T1000 (cell line): ENCODE data around the gene ISLR2.
"Not testable (repeated sequence)": the region's sequence is repeated elsewhere in the genome, so short reads cannot be mapped to it uniquely, and the experiment has no call there.

Experiments used
- DNase-seq: peaks from one replicate; lab custom pipeline; 2025; ENCODE audit warnings: mixed read lengths; lab: John Stamatoyannopoulos, UW

Gene ISLR2

DNA sequence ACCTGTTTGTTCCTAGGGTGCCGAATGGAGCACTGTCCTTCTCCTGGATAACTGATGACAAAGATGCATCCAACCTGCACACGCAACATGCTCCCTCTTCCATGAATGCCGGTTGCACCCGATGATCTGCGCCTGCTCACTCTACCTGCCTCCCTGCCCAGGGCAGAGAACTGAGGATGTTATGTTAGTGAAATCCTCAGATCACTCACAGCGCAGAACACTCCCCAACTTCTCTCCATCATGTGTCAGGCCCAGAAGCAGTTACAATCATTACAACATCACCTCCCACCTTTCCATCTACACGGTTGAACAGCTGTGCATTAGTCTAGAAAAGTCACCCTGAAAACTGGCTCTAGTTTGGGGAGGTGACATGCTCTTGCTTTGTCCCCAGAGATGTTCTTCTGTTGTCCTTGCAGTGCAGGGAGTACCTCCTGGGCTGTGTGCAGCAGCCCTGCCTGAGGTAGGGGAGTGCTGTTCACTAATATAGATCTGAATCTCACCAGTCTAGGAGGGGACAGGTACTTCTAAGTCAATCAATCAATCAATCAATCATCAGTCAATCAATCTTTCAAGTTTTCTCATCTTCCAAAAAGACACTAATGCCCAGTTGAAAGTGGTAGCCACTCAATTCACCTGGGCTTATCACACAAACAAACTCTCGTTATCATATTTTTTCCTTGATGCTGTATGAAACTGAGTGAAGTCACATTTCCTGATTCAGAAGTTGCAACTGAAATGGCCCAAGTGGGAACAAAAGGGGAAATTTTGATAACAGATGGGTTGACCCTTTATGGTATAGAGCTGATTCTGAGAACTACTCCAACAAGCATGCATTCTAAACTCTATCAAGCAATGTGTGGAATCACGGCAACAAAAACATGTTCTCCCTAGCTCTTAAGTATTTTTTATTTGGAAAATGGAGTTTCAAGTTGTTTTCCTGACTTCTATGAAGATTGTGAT, 27.8 kb downstream of the ISLR2 start:
- no peak for DNase-seq

DNA sequence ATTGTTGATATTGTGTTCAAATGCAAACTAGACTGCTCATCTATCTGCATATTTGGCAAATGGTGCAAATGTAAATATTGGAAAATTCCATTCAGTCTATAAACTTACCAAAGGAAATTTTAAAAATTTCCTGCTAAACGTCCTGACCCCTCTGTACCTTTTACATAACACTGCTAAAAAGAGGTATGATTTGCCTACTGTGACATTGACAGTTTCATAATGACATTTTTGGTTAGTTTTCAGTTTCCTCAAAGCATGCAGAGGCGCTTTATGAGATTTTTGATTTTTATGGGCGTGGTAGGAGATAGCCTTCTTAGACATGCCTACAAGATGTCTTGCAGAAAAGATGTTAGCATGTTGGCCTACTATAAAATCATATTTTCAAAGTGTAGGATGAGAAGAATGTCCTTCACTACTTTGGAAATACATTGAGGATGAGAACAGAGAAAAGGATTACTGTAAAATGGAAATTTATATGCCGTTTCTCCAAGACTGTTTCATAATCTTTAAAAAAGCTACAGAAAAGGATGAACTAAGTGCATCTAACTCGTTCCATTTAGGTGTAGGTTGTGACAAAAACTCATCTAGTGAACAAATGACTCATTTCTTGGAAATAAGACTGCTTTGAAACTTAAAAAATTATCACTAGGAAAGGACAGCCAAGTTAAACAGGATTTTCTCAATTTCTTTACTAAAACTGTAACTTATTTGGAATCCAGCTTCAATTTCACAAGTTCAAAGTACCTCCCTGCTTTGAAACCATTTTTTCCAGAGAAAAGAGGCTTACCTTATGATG, 28.7 kb downstream of the ISLR2 start:
- no peak for DNase-seq

DNA sequence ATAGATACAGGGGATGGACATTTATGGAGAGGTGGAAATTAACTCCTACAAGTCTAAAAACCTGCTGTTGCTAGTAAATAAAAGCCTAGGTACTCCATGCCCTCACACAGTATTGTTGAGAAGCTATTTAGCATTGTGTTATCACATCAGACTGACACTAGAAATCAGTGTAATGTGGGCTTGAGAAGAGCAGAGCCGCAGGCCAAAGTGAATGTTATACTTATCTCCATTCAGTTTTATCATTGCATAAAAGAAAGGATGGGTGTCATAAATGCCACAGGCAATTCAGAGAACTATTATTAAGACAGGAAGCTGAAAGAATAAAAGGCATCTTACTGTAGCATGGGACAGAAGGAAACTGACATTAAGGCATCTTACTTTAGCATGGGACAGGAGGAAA, 29.4 kb downstream of the ISLR2 start:
- no peak for DNase-seq

DNA sequence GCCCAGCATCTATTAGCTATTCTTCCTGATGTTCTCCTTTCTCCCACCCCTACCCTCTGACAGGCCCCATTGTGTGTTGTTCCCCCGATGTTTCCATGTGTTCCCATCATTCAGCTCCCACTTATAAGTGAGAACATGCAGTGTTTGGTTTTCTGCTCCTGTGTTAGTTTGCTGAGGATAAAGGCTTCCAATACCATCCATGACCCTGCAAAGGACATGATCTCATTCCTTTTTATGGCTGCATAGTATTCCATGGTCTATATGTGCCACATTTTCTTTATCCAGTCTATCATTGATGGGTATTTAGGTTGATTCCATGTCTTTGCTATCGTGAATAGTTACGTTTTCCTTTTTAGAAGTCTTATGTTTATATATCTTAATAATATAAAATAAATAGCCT, 30.0 kb downstream of the ISLR2 start:
- DNase-seq, result not testable (repeated sequence)

DNA sequence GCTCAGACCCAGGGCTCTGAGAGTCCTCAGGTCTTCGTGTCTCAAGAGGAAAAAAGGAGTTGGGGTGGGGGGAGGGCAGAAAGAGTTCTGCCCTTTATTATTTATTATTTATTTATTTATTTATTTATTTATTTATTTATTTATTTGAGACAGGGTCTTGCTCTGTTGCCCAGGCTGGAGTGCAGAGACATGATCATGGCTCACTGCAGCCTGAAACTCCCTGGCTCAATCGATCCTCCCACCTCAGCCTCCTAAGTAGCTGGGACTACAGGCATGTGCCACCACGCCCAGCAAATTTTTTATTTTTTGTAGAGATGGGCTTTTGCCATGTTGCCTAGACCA, 31.8 kb downstream of the ISLR2 start:
- not testable (repeated sequence) for DNase-seq

DNA sequence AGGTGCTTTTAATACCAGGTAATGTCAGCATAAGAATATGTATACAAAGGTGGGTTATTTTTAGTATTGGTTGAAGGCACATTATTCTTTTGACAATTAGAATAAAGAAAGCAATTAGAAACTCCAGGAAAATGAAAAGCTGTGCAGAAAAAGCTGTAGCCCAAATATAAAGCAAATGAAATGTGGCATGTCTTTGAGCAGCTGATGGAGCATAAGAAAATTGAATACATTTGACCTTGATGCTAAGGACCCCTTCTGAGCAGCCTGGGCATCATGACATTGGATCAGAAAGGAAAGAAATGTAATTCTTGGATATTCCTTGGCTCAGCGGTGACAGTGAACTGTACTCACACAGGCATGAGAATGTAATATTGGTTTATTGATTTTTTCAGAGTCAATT, 35.1 kb downstream of the ISLR2 start:
- DNase-seq, result no peak

DNA sequence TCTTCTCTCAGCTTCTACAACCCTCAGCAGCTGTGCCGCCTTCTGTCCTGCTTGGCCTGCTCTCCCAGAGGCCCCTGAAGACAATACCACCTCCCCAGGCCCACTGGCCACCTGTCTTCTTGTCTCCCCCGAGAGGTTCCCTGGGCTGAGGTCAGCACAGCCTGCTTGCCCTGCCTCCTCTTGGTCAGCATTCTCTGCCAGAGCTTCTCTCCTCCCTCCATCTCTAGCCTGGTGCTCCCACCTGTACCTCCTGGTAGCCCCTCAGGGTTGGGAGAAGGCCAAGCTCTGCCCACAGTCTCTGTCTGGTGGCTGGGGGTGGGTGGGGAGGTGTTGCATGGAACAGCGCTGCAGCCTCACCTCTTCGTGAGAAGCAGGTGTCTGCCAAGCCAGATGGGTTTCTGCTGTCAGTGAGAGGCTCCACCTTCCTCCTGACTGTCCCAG, 37.5 kb downstream of the ISLR2 start:
- no peak for DNase-seq

DNA sequence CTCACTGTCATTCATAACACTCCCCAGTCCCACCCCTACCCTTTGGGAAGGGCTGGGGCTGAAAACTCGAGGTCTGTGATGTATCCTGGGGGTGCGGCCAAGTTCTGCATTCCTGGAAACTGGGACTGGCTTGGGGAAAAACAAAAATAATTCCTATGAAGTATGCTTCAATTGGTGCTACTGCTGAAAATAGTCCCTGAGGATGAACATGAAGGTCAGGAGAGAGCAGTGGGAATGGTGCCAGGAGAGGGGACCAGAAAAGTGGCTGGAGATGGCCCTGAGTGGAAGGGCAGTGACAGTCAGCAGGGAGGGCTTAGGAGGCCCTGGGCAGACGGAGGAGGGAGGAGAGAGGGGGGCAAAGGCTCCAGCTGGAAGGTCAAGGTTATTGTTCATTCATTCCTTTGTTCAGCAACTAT, 38.3 kb downstream of the ISLR2 start:
- no peak for DNase-seq

DNA sequence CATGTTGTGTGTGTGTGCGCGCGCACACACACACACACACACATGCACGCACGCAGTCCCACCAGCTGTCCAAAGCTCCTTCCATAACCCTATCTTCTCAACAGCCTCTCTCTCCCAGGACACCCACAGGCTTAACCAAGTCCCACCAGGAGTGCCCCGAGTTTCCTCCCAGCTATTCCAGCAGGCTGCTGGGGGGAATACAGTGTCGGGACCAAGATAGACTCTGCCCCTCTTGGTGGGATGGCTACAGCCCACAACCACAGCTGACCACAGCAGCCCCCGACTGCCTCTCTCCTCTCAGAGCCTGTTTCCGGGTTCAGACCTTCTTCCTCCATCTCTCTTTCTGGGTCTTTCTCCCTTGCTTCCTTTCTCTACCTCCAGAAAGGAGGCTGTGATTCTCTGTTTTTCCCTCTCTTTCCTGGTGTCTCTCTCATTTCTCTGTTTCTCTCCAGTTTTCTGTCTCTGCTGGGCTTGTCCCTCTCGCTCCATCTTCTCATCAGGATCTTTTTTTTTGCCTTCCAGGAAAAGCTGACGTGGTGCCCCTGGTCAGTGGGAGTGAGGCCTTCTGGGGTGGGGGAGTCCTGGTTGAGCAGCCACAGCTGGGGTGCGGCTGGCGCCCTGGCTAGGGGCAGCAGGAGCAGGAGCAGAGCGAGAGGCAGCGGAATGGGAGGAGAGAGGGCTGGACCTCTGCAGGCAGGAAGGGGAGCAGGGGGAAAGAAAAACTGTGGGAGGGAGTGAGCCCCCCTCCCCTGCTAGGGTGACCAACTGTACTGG, 39.9 kb downstream of the ISLR2 start:
- no peak for DNase-seq

DNA sequence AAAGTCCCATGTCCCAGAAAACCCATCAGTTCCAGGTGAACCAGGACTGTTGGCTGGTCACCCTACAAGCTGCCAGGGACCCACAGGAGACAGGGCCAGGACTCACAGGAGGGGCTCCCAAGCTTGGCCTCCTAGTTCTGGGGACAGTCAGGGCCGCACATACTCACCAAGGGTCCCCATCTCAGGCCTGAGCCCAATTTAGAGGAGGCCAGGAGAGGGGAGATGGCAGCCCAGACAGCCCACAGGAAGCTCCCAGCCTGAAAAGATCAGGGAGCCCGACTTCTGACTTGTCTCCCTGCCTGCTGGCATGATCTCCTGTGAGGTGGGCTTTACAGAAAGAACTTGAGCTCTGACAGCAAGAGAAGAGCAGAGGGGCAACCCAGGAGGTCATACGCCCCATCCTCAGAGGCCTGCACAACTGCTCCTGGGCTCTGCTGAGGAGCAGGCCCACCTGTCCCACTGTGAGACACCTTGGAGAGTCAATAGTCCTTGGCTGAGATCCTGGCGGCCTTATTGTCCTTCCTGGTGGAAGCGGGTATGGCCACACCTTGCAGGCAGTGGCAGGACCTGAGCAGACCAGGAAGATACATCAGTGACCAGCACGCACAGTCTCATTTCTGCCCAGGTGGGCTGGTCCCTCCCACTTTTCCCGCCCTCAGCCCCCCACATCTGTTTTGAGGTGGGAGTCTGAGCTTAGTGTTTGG, 40.6 kb downstream of the ISLR2 start:
- DNase-seq, result no peak

DNA sequence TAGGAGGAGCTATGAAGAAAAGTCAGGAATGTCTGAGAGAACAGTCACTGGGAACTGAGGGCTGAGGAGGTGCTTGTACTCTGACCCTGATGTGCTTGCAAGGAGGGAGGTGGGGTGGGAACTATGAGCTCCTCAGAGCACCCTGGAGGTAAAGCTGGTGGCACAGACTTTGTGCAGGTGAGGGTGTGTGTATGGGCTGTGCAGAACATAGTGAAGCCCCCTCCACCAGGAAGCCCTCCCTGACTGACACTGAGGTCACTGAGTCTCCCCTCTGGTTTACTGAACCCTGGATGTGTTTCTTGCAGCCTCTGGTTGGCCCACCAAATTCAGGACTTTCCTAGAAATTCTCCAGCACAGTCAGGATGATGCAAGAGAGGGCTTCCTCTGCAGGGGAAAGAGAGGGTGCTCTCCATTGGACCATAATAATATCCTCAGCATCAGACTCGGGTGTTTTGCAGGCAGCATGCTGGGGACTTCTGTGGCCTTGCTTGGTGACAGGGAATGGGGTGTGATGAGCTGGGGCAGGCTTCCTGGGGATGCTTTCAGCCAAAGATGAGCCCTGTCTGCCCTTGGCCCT, 41.7 kb downstream of the ISLR2 start:
- DNase-seq, result no peak

DNA sequence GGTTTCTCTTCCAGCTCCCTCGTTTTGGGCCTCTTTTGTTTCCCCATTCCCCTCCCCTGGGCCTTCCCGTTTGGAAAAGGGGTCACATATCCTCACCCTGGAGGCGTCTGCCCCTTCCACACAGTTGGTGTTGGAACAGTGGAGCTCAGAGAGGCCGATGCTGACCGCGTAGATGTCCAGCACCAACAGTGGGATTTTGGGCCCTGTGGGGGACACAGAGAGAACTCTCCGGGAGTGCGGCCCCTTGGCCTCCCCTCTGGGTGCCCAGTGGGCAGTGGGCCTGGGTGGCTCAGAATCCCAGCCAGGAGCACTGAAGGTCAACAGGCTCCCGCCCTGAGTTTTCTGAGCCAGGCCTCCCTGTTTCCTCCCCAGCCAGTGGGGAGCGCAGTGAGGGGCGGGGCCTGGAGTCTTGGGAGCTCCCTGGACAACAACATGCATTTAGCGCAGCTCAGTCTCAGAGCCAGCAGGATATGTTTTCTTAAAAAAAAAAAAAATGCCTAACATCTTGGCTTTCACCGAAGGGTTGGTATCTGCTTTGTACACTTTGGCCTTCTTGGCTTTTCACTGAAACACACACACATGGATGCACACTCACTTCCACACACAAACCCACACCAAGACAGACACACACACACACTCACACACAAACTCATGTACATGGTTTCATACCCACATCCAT, 42.5 kb downstream of the ISLR2 start:
- no peak for DNase-seq

DNA sequence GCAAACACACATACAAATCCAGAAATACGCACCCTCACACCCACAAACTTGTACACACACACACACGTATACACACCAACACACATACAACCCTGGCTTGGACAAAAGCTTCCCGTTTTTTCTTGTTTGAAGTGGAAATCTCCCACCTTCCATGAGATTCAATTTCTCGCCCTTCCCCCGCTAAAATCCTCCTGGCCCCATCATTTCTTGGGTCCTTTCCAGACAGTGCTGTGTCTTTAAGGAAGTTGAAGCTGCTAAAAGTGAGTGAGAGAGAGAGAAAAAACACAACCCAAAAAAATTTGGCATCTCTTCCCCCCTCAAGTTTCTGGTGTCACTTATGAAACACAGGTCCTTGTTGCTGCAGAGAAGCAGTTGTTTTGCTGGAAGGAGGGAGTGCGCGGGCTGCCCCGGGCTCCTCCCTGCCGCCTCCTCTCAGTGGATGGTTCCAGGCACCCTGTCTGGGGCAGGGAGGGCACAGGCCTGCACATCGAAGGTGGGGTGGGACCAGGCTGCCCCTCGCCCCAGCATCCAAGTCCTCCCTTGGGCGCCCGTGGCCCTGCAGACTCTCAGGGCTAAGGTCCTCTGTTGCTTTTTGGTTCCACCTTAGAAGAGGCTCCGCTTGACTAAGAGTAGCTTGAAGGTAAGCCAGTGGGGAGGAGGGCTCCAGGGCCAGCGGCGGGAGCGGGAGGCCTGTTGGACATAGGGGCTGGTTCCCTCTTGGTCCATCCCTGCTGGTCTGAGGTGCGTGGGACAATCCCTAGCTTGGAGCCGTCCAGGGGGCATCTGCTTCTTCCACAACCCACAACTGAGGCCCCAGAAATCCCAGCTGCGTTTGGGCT, 43.2 kb downstream of the ISLR2 start, which contains the start of gene ISLR:
Gene ISLR (plus strand): TSS at position 331 of the 839 bp plus-strand sequence. CDS start 1,149 bp downstream, outside the sequence.
- DNase-seq, result no peak

DNA sequence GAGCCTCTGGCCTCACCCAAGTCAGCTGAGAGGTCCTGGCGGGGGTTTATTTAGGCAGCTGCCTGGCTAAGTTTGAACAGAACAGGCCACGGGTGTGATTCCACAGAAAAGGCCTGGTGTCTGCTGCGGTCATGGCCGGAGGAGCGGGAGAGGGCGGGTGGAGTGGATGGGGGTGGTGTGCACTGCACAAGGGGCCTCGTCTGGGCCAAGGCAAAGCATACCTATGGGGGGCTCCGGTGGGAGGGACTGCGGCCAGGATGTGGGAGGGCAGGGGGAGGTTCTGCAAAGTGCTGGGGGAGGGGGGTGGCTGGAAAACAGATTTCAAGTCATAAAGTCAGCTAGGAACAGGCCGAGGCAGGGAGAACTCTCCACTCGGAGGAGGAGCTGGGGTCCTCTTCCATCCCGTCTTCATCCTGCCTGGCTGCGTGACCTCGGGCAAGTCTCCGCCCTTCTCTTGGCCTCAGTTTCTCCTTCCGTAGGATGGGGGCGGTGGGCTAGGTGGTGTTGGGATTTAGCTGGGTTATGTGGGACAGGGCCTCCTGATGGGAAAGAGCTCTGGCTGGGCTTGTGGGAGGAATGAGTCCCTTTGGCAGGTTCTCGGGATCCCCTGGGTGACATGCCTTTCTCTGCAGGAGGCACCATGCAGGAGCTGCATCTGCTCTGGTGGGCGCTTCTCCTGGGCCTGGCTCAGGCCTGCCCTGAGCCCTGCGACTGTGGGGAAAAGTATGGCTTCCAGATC, 44.0 kb downstream of the ISLR2 start:
- no peak for DNase-seq

DNA sequence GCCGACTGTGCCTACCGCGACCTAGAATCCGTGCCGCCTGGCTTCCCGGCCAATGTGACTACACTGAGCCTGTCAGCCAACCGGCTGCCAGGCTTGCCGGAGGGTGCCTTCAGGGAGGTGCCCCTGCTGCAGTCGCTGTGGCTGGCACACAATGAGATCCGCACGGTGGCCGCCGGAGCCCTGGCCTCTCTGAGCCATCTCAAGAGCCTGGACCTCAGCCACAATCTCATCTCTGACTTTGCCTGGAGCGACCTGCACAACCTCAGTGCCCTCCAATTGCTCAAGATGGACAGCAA, 44.5 kb downstream of the ISLR2 start:
- no peak for DNase-seq

DNA sequence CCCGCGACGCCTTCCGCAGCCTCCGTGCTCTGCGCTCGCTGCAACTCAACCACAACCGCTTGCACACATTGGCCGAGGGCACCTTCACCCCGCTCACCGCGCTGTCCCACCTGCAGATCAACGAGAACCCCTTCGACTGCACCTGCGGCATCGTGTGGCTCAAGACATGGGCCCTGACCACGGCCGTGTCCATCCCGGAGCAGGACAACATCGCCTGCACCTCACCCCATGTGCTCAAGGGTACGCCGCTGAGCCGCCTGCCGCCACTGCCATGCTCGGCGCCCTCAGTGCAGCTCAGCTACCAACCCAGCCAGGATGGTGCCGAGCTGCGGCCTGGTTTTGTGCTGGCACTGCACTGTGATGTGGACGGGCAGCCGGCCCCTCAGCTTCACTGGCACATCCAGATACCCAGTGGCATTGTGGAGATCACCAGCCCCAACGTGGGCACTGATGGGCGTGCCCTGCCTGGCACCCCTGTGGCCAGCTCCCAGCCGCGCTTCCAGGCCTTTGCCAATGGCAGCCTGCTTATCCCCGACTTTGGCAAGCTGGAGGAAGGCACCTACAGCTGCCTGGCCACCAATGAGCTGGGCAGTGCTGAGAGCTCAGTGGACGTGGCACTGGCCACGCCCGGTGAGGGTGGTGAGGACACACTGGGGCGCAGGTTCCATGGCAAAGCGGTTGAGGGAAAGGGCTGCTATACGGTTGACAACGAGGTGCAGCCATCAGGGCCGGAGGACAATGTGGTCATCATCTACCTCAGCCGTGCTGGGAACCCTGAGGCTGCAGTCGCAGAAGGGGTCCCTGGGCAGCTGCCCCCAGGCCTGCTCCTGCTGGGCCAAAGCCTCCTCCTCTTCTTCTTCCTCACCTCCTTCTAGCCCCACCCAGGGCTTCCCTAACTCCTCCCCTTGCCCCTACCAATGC, 45.1 kb downstream of the ISLR2 start:
- DNase-seq, result no peak

DNA sequence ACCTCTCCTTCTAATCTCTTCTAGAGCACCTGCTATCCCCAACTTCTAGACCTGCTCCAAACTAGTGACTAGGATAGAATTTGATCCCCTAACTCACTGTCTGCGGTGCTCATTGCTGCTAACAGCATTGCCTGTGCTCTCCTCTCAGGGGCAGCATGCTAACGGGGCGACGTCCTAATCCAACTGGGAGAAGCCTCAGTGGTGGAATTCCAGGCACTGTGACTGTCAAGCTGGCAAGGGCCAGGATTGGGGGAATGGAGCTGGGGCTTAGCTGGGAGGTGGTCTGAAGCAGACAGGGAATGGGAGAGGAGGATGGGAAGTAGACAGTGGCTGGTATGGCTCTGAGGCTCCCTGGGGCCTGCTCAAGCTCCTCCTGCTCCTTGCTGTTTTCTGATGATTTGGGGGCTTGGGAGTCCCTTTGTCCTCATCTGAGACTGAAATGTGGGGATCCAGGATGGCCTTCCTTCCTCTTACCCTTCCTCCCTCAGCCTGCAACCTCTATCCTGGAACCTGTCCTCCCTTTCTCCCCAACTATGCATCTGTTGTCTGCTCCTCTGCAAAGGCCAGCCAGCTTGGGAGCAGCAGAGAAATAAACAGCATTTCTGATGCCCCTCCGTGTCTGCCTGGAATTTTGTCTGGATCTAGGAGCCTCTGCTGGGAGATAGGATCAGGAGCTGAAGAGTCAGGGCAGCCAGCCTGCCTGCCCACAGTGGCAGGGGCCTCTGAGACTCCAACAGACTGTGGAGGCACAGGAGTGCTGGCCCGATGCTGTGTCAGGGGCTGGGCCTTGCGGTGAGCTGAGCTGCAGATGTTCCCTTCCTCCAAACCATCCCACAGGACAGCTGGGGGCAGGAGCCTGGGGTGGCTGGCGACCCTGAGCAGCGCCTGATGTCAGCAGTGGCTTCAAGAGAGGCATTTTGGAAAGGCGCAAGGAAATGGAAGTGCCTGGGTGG, 46.2 kb downstream of the ISLR2 start:
- DNase-seq, result no peak
